SH-SY5Y (cell line): ENCODE measurements around the gene AGR2.

Experiments used
- GATA2 ChIP-seq: IDR thresholded peaks from 2 replicates; pipeline ENCODE4 v1.6.1; 2011; ENCODE audit warnings: mild to moderate bottlenecking, low read depth, low read length
- GATA3 ChIP-seq: IDR thresholded peaks from 2 replicates; pipeline ENCODE4 v1.6.1; 2011; ENCODE audit warnings: low read depth, mild to moderate bottlenecking, low read length, moderate library complexity

- TF ChIP-seq GATA2 (no peak), GATA3 (no peak)
These were observed 31.7 kb upstream of the AGR2 start for GRCh38 chr7:16836481-16836880.
